ENCODE measurements around the gene FAM177A1. TPM values are rescaled to one million over a fixed set of nuclear protein-coding genes. Genes with fewer than 3 reads are reported as not detected.
A peak's percentile ranks its signal among the peaks of the same experiment; 100 is the strongest.
"Not testable (repeated sequence)": the region's sequence is repeated elsewhere in the genome, so short reads cannot be mapped to it uniquely, and the experiment has no call there.

The FAM177A1 gene
- total RNA-seq, 8 experiments from 2014 or later, result 17.6 to 81.3 (median 52.9) TPM

- in situ Hi-C loops (cut with MboI; ENCODE audit: low pct_unique_long_range_greater_than_20kb in 2 of 9, low sequenced_read_pairs in 9 of 9, unreplicated experiment in 9 of 9), result no loop called here
- H3K4me1 ChIP-seq (replicated peaks in 1 of 2), result no peaks in the 10 kb centered on the region
- no peak overlapping the region for H3K4me3 ChIP-seq
- ATAC-seq (replicated peaks in 6 of 8), result no peak
- no peak overlapping the region for H3K27ac ChIP-seq
- WGBS, 10 experiments, result 80 to 100% (median 100%) methylated on average over 1 of the region's 1 CpG; no CpG with 5 or more reads in 2 of the 10 experiments
Measured at GRCh38 chr14:35073486-35073885, 27.4 kb downstream of the FAM177A1 start.

- in situ Hi-C loops (cut with MboI; ENCODE audit: low pct_unique_long_range_greater_than_20kb in 2 of 9, low sequenced_read_pairs in 9 of 9, unreplicated experiment in 9 of 9), result no loop called here
- WGBS, 10 experiments, result 93 to 100% (median 100%) methylated on average over 1 to 2 of the region's 2 CpGs; no CpG with 5 or more reads in 5 of the 10 experiments
- no peak for ATAC-seq (replicated peaks in 6 of 8)
- Histone ChIP-seq H3K27ac (no peak overlapping the region), H3K4me1 (replicated peaks in 1 of 2) (no peaks in the 10 kb centered on the region), H3K4me3 (no peak overlapping the region)
Measured at GRCh38 chr14:35078082-35078481, 32.0 kb downstream of the FAM177A1 start.

GRCh38 chr14:35079742-35080141, 33.7 kb downstream of the FAM177A1 start:
- ATAC-seq (replicated peaks in 6 of 8), result no peak
- Histone ChIP-seq H3K4me1 (replicated peaks in 1 of 2) (no peaks in the 10 kb centered on the region), H3K4me3 (no peak overlapping the region), H3K27ac (no peak overlapping the region)
- in situ Hi-C loops (cut with MboI; ENCODE audit: low pct_unique_long_range_greater_than_20kb in 2 of 9, low sequenced_read_pairs in 9 of 9, unreplicated experiment in 9 of 9), result no loop called here
- WGBS, 10 experiments, result 80 to 100% (median 93%) methylated on average over 1 of the region's 1 CpG; no CpG with 5 or more reads in 4 of the 10 experiments

- ATAC-seq (replicated peaks in 6 of 8), result no peak
- Histone ChIP-seq H3K4me1 (replicated peaks in 1 of 2) (no peaks in the 10 kb centered on the region), H3K27ac (no peak overlapping the region), H3K4me3 (no peak overlapping the region)
- in situ Hi-C loops (cut with MboI; ENCODE audit: low pct_unique_long_range_greater_than_20kb in 2 of 9, low sequenced_read_pairs in 9 of 9, unreplicated experiment in 9 of 9), result no loop called here
- 0 to 100% (median 93%) methylated on average over 1 to 8 of the region's 8 CpGs; no CpG with 5 or more reads in 3 of the 10 experiments for WGBS, 10 experiments
Measured at GRCh38 chr14:35083530-35084150, 37.6 kb downstream of the FAM177A1 start.

- no peaks in the 10 kb centered on the region for H3K4me1 ChIP-seq (replicated peaks in 1 of 2)
- 83 to 100% (median 90%) methylated on average over 1 to 2 of the region's 2 CpGs; no CpG with 5 or more reads in 1 of the 10 experiments for WGBS, 10 experiments
- ATAC-seq (replicated peaks in 6 of 8), result no peak
- no peak overlapping the region for H3K4me3 ChIP-seq
- no peak overlapping the region for H3K27ac ChIP-seq
- in situ Hi-C loops (cut with MboI; ENCODE audit: low pct_unique_long_range_greater_than_20kb in 2 of 9, low sequenced_read_pairs in 9 of 9, unreplicated experiment in 9 of 9), result no loop called here
Measured at GRCh38 chr14:35085441-35085840, 39.4 kb downstream of the FAM177A1 start.

- Histone ChIP-seq H3K27ac (no peak overlapping the region), H3K4me1 (replicated peaks in 1 of 2) (no peaks in the 10 kb centered on the region), H3K4me3 (no peak overlapping the region)
- WGBS, 10 experiments, result 80 to 100% (median 100%) methylated on average over 1 to 2 of the region's 2 CpGs; no CpG with 5 or more reads in 3 of the 10 experiments
- no peak for ATAC-seq (replicated peaks in 6 of 8)
- in situ Hi-C loops (cut with MboI; ENCODE audit: low pct_unique_long_range_greater_than_20kb in 2 of 9, low sequenced_read_pairs in 9 of 9, unreplicated experiment in 9 of 9), result no loop called here
Measured at GRCh38 chr14:35088514-35088913, 42.4 kb downstream of the FAM177A1 start.

- H3K4me1 ChIP-seq (replicated peaks in 1 of 2); in situ Hi-C loops (cut with MboI; ENCODE audit: low pct_unique_long_range_greater_than_20kb in 2 of 9, low sequenced_read_pairs in 9 of 9, unreplicated experiment in 9 of 9); H3K4me3 ChIP-seq; H3K27ac ChIP-seq; ATAC-seq (replicated peaks in 6 of 8): not testable (repeated sequence)
- WGBS, 10 experiments, result 92 to 100% (median 98%) methylated on average over 1 to 4 of the region's 6 CpGs; no CpG with 5 or more reads in 2 of the 10 experiments
Measured at GRCh38 chr14:35094645-35095044, 48.6 kb downstream of the FAM177A1 start.

- ATAC-seq (replicated peaks in 6 of 8), result no peak
- Histone ChIP-seq H3K4me1 (replicated peaks in 1 of 2) (no peaks in the 10 kb centered on the region), H3K4me3 (no peak overlapping the region), H3K27ac (no peak overlapping the region)
- in situ Hi-C loops (cut with MboI; ENCODE audit: low pct_unique_long_range_greater_than_20kb in 2 of 9, low sequenced_read_pairs in 9 of 9, unreplicated experiment in 9 of 9), result no loop called here
Measured at GRCh38 chr14:35107866-35108265, 61.8 kb downstream of the FAM177A1 start.

- H3K27ac ChIP-seq, result no peak overlapping the region
- in situ Hi-C loops (cut with MboI; ENCODE audit: low pct_unique_long_range_greater_than_20kb in 2 of 9, low sequenced_read_pairs in 9 of 9, unreplicated experiment in 9 of 9), result no loop called here
- WGBS, 10 experiments, result 31 to 100% (median 73%) methylated on average over 1 to 2 of the region's 2 CpGs; no CpG with 5 or more reads in 4 of the 10 experiments
Measured at GRCh38 chr14:35112641-35113040, 66.6 kb downstream of the FAM177A1 start.

GRCh38 chr14:35113308-35113950, 67.4 kb downstream of the FAM177A1 start:
- Histone ChIP-seq H3K4me1 (replicated peaks in 1 of 2) (no peaks in the 10 kb centered on the region), H3K4me3 (no peak overlapping the region), H3K27ac (no peak overlapping the region)
- no peak for ATAC-seq (replicated peaks in 6 of 8)
- in situ Hi-C loops (cut with MboI; ENCODE audit: low pct_unique_long_range_greater_than_20kb in 2 of 9, low sequenced_read_pairs in 9 of 9, unreplicated experiment in 9 of 9), result no loop called here
- WGBS, 10 experiments, result 83 to 100% (median 100%) methylated on average over 1 to 3 of the region's 4 CpGs; no CpG with 5 or more reads in 3 of the 10 experiments

More at GRCh38 chr14:35112641-35113040, 66.6 kb downstream of the FAM177A1 start:
- Histone ChIP-seq H3K4me3 (no peak overlapping the region), H3K4me1 (replicated peaks in 1 of 2) (no peaks in the 10 kb centered on the region)
- ATAC-seq (replicated peaks in 6 of 8), result no peak

- Histone ChIP-seq H3K4me3 (no peak overlapping the region), H3K27ac (no peak overlapping the region), H3K4me1 (replicated peaks in 1 of 2) (no peaks in the 10 kb centered on the region)
- in situ Hi-C loops (cut with MboI; ENCODE audit: low pct_unique_long_range_greater_than_20kb in 2 of 9, low sequenced_read_pairs in 9 of 9, unreplicated experiment in 9 of 9), result no loop called here
- peak in 1 of 8 experiments; percentile 33 for ATAC-seq (replicated peaks in 6 of 8)
- WGBS, 10 experiments, result 72 to 100% (median 95%) methylated on average over 1 to 2 of the region's 2 CpGs
Measured at GRCh38 chr14:35114036-35114435, 68.0 kb downstream of the FAM177A1 start.

- no peak overlapping the region for H3K27ac ChIP-seq
- in situ Hi-C loops (cut with MboI; ENCODE audit: low pct_unique_long_range_greater_than_20kb in 2 of 9, low sequenced_read_pairs in 9 of 9, unreplicated experiment in 9 of 9), result no loop called here
- ATAC-seq (replicated peaks in 6 of 8), result no peak
- peaks cover 4 to 5% of the 10 kb centered on the region in 2 donors for H3K4me1 ChIP-seq (replicated peaks in 1 of 2)
- H3K4me3 ChIP-seq, result no peak overlapping the region
- WGBS, 10 experiments, result 94 to 100% (median 100%) methylated on average over 1 to 4 of the region's 4 CpGs
Measured at GRCh38 chr14:35116242-35116641, 70.2 kb downstream of the FAM177A1 start.

- H3K4me1 ChIP-seq (replicated peaks in 1 of 2), result peaks cover 4 to 5% of the 10 kb centered on the region in 2 donors
- 83 to 100% (median 96%) methylated on average over 1 to 2 of the region's 2 CpGs; no CpG with 5 or more reads in 2 of the 10 experiments for WGBS, 10 experiments
- H3K4me3 ChIP-seq, result no peak overlapping the region
- ATAC-seq (replicated peaks in 6 of 8), result no peak
- no peak overlapping the region for H3K27ac ChIP-seq
- in situ Hi-C loops (cut with MboI; ENCODE audit: low pct_unique_long_range_greater_than_20kb in 2 of 9, low sequenced_read_pairs in 9 of 9, unreplicated experiment in 9 of 9), result no loop called here
Measured at GRCh38 chr14:35117112-35117511, 71.0 kb downstream of the FAM177A1 start.
